GM10266 (cell line): ENCODE measurements around the gene ZFHX2.

ENCODE experiments used
- DNase-seq: peaks from one replicate; pipeline ENCODE4 v3.0.0; 2012; ENCODE audit errors: extremely low spot score
- CTCF ChIP-seq: IDR thresholded peaks from 2 replicates; pipeline ENCODE4 v1.5.1; 2012; ENCODE audit warnings: mild to moderate bottlenecking, low read depth; ENCODE audit not compliant: control insufficient read depth, insufficient read depth; ENCODE audit errors: missing control alignments

ZFHX2 gene

GRCh38 chr14:23543403-23543802 is 8.2 kb downstream of the ZFHX2 start:
- TF ChIP-seq CTCF = no peak
- DNase-seq = no peak

DNA sequence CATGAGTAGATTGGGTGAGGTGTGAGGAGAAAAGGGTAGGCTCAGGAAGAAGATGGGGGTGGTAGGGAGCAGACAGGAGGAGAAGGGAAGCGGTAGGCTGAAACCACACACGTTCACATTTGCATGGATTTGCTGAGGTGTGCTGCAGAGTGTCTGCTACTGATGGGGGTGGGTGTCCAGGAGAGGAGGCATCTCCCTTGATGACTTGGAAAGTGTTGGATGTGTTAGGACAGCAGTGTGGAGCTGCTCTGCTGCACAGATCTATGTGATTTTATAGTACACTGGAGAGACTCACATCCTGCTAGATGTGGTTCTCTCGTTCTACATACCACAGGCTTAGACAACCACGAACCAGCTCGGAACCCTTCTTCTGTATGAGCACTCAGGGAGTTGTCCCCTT is 9.3 kb downstream of the ZFHX2 start:
- TF ChIP-seq CTCF = no peak
- no peak for DNase-seq

GRCh38 chr14:23540141-23540469 is 11.5 kb downstream of the ZFHX2 start:
- TF ChIP-seq CTCF = no peak
- no peak for DNase-seq

- TF ChIP-seq CTCF = peak; percentile 81
- DNase-seq = peak; percentile 79
Measured at GRCh38 chr14:23539248-23540140, 12.1 kb downstream of the ZFHX2 start.

GRCh38 chr14:23538785-23539184 is 12.8 kb downstream of the ZFHX2 start:
- no peak for TF ChIP-seq CTCF
- DNase-seq = no peak

DNA sequence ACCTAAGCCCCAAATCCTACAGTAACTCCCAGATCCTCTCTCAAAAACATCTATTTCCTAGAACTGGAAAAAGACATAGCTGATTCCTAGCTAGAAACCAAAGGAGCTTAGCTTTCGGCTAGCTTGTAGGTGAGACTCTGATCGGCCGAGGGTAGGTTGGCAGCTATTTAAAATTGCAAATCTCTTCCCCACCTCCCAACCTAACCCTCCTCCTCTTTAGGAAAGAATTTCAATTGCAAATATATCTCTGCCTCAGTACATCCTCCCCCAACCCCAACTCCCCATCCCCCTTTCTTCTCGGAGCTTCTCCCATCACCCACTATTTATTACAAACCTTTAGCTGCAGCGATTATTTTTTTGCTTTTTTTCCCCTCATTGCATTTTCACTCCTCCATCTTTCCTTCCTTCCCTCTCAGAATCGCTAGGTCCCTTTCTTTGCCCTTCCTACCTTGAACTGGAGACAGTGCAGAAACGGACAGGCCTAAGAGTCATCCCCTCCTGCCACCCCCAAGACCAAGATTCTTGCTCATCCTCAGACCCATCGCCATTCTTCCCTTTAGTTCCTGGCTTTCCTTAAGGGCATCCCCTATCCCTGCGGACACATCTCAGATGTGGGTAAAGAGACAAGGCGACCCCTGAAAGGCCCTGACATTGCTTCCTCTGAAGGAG is 13.4 kb downstream of the ZFHX2 start:
- DNase-seq = no peak
- no peak for TF ChIP-seq CTCF
